MCF 10A (cell line): ENCODE results near the gene MBD2. TPM values are rescaled to one million over a fixed set of nuclear protein-coding genes. Genes with fewer than 3 reads are reported as not detected.

Source experiments
- BruUV-seq: library from RNA; stranded (reverse); fragments of 400-500 nt; replicated peaks from 2 replicates; lab custom pipeline; 2021; lab: Mats Ljungman, UMichigan
- CTCF ChIA-PET: fragments of 300-600 bp; sonication (Branson Sonifier 250); formaldehyde crosslinking; extraction: SDS; loops from one replicate; lab custom pipeline; 2021; ENCODE audit warnings: antibody characterized with exemption, inconsistent platforms; lab: Yijun Ruan, JAX
- POLR2A ChIA-PET: fragments of 300-600, 350-650 bp; sonication (Branson Sonifier 250); formaldehyde crosslinking; extraction: SDS; loops from one replicate; lab custom pipeline; 2020; ENCODE audit warnings: antibody characterized with exemption, inconsistent platforms; lab: Yijun Ruan, JAX
- DNase-seq: peaks from one replicate; pipeline ENCODE4 v3.0.0-alpha.2; 2018; ENCODE audit not compliant: unreplicated experiment
- H3K27ac Mint-ChIP-seq: one replicate; pipeline ENCODE4 v1.8.0; 2022; ENCODE audit warnings: mild to moderate bottlenecking, low read depth, mixed read lengths; ENCODE audit not compliant: unreplicated experiment
- H3K27me3 Mint-ChIP-seq: one replicate; pipeline ENCODE4 v1.8.0; 2022; ENCODE audit warnings: mixed read lengths; ENCODE audit not compliant: insufficient read depth, unreplicated experiment
- H3K36me3 Mint-ChIP-seq: one replicate; pipeline ENCODE4 v1.8.0; 2022; ENCODE audit warnings: mild to moderate bottlenecking, moderate library complexity, mixed read lengths; ENCODE audit not compliant: insufficient read depth, unreplicated experiment
- H3K4me1 Mint-ChIP-seq: one replicate; pipeline ENCODE4 v1.8.0; 2022; ENCODE audit warnings: mixed read lengths; ENCODE audit not compliant: insufficient read depth, unreplicated experiment
- H3K4me3 Mint-ChIP-seq: one replicate; pipeline ENCODE4 v1.8.0; 2022; ENCODE audit warnings: mild to moderate bottlenecking, moderate library complexity, mixed read lengths; ENCODE audit not compliant: unreplicated experiment
- H3K9me3 Mint-ChIP-seq: one replicate; pipeline ENCODE4 v1.8.0; 2022; ENCODE audit warnings: mixed read lengths; ENCODE audit not compliant: unreplicated experiment
- CTCF ChIP-seq: fragments of 200-600 bp; IDR thresholded peaks from one replicate; pipeline ENCODE4 v1.8.0; 2022; ENCODE audit warnings: antibody characterized with exemption, mild to moderate bottlenecking; ENCODE audit not compliant: unreplicated experiment
- intact Hi-C: fragments of 100-400 bp; cut with micrococcal nuclease; formaldehyde crosslinking; loops from 2 replicates; pipeline ENCODE4 v1.14.1; 2022
- total RNA-seq: library from RNA; stranded (reverse); gene quantifications from 2 replicates; pipeline ENCODE4 v1.2.3, GENCODE V29; 2022

Gene MBD2
- total RNA-seq, 1 experiment from 2014 or later = 179 TPM

- H3K4me3 Mint-ChIP-seq = no peak overlapping the region
- H3K4me1 Mint-ChIP-seq = peaks cover 30% of the 10 kb centered on the region
- no peaks in the 10 kb centered on the region for H3K27me3 Mint-ChIP-seq
- ChIA-PET CTCF (interaction anchor here (1.1 to 2.4 kb wide), 3 partner anchors 18 to 27 kb away, joined by 3 to 17 read pairs (median 4); partner anchors contain the start of gene POLI), POLR2A (interaction anchor here (0.7 to 3.6 kb wide), 3 partner anchors 11 to 19 kb away, joined by 3 to 25 read pairs (median 4); partner anchors contain the start of gene POLI)
- no peaks in the 10 kb centered on the region for H3K36me3 Mint-ChIP-seq
- H3K9me3 Mint-ChIP-seq = no peaks in the 10 kb centered on the region
- BruUV-seq = no TSS peak
- peak; percentile 33 for DNase-seq
- no peak for TF ChIP-seq CTCF
- intact Hi-C loops = no loop called here
- no peak overlapping the region for H3K27ac Mint-ChIP-seq
Measured at GRCh38 chr18:54250846-54251261, 26.4 kb upstream of the MBD2 start.

GRCh38 chr18:54247511-54248175 lies 23.2 kb upstream of the MBD2 start:
- no peak for TF ChIP-seq CTCF
- Mint-ChIP-seq H3K4me1 (peaks cover 17% of the 10 kb centered on the region), H3K36me3 (no peaks in the 10 kb centered on the region), H3K9me3 (no peaks in the 10 kb centered on the region), H3K4me3 (no peak overlapping the region), H3K27ac (peak overlapping the region; percentile 96), H3K27me3 (no peaks in the 10 kb centered on the region)
- CTCF ChIA-PET = interaction anchor here (0.7 to 3.0 kb wide), 9 partner anchors 11 to 120 kb away, joined by 3 to 25 read pairs (median 5); partner anchors contain the start of genes MBD2 and POLI
- POLR2A ChIA-PET = interaction anchor here (0.7 to 2.5 kb wide), 20 partner anchors 7 to 648 kb away, joined by 3 to 48 read pairs (median 4); partner anchors contain the start of genes C18orf54, MBD2, POLI and STARD6
- no TSS peak for BruUV-seq
- intact Hi-C loops = no loop called here
- DNase-seq = no peak

GRCh38 chr18:54242327-54242726 lies 17.9 kb upstream of the MBD2 start:
- POLR2A ChIA-PET = interaction anchor here (1.2 kb wide), 1 partner anchor 19 kb away, joined by 4 read pairs; no protein-coding TSS in a partner anchor
- no TSS peak for BruUV-seq
- no peak for TF ChIP-seq CTCF

GRCh38 chr18:54241483-54241882 lies 17.0 kb upstream of the MBD2 start:
- intact Hi-C loops = no loop called here
- Mint-ChIP-seq H3K36me3 (no peaks in the 10 kb centered on the region), H3K9me3 (no peaks in the 10 kb centered on the region), H3K27ac (no peak overlapping the region), H3K27me3 (no peaks in the 10 kb centered on the region), H3K4me3 (no peak overlapping the region), H3K4me1 (no peaks in the 10 kb centered on the region)
- TF ChIP-seq CTCF = no peak
- no TSS peak for BruUV-seq
- DNase-seq = no peak
- CTCF ChIA-PET = interaction anchor here (0.9 kb wide), 1 partner anchor 9 kb away, joined by 3 read pairs; no protein-coding TSS in a partner anchor
- POLR2A ChIA-PET = interaction anchor here (1.5 kb wide), 1 partner anchor 16 kb away, joined by 7 read pairs; the partner anchor contains the start of gene MBD2

More at GRCh38 chr18:54242327-54242726, 17.9 kb upstream of the MBD2 start:
- H3K27me3 Mint-ChIP-seq = no peaks in the 10 kb centered on the region
- CTCF ChIA-PET = interaction anchor here (0.6 to 1.6 kb wide), 2 partner anchors 27 to 58 kb away, joined by 4 to 5 read pairs; partner anchors contain the start of gene POLI
- no peak overlapping the region for H3K27ac Mint-ChIP-seq
- no peaks in the 10 kb centered on the region for H3K36me3 Mint-ChIP-seq
- DNase-seq = no peak
- no peaks in the 10 kb centered on the region for H3K9me3 Mint-ChIP-seq
- intact Hi-C loops = no loop called here
- H3K4me1 Mint-ChIP-seq = peaks cover 7% of the 10 kb centered on the region
- H3K4me3 Mint-ChIP-seq = no peak overlapping the region
